Activated effector memory CD4-positive, alpha-beta T cell treated with Interleukin-2 at 50 U/mL for 16 hours (primary cell): ENCODE measurements around the gene CLEC2L.
"Not testable (repeated sequence)": the region's sequence is repeated elsewhere in the genome, so short reads cannot be mapped to it uniquely, and the experiment has no call there.

Source experiments
- DNase-seq: peaks from one replicate; pipeline ENCODE4 v3.0.0-alpha.2; 2020

Gene CLEC2L

DNA sequence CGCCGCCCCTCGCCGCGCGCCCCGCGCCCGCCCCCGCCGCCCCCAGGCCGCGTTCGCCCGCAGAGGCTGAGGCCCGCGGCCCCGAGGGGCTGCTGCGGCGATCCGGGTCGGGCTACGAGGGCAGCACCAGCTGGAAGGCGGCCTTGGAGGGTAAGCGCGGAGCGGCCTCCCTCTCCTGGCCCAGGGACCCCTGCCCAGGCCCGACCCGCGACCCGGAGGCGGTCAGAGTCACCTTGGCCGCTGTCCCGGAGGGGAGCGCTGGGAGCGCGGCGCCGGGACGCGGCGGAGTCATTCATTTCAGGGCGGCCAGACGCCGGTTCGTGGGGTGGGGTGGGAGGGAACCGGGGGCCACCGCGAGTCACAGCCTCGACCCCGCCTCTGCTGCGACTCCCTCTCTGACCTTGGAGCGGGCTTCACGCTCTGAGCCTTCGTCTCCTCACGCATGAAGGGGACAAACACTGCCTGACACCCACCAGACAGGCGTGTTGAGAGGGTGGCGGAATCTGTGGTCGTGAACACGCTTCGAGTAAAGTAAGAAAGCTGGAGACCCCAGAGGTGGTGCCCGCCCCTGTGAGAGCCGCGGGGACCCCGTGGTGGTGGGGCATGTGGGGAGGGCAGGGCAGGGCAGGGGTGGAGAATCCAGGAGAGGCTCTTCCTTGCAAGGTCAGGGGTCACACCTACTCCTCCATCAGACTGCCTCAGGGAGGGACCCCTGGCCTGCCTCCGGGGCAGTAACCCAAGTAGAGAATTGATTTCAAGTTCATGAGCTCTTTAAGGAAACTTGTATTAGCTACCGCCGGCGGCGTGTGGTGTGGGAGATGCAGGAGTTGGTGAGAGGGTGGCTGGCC lies 707 bp downstream of the CLEC2L start:
- DNase-seq: no peak

DNA sequence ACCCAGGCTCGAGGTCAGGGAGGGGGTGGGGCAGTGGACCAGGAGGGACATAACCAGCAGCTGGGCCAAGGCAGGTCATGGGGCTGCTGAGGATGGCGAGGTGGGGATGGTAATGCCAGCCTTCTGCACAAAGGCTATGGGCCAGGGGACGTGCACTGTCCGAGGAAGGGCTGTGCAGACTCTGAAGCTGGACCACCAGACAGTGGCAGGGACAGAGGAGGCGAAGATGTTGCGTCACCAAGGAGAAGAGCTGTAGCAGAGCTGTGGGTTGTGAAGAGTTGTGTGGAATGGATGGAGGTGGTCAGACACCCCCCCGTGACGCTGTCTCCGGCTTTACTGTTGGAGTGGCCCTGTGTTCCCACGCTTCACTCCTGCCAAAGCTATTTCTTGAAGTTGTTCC lies 1.8 kb downstream of the CLEC2L start:
- no peak for DNase-seq

- DNase-seq: no peak
Observed at GRCh38 chr7:139525750-139526149, 2.3 kb downstream of the CLEC2L start.

DNA sequence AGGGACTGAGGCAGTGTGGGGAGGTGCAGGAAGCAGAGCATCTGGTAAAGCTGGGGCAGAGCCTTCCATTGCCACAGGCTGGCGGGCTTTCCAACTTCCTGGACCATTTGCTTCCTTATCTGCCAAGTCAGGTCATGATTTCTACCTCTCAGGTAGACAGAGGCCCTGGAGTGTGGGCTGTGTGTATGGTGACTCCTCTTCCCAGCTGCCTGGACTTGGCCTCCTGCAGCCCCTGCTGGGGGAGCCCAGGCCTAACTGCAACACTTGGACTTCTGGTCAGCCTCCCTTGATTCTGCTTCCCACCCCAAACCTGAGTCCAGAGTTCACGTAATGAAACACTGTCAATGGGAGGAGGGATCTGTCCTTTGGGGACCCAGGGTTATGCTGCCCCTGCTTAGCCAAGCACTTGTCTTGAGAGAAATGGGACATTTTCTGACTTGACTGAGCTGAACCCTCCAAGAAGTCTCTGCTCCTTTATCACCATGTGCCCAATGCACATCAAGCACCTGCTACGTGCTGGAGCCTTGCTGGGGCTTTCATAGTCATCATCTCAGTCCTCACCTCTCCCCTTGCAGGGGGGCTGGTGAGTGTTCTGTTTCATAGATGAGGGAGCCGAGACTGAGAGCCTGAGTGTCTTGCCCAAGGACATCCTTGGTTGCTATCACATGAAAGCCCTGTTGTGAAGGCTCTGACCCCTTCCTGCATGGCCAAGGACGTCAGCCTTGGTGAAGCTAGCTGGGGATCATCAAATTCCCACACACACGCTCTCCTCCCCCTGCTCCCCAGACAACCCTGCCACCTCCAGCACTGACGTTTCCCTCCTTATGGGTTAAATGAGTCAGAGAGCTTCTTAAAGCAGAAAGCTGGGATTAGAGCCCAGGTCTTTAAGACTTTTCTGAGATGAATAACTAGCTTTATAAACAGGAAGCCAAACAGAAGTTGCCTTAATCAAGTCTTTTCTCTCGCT lies 3.4 kb downstream of the CLEC2L start:
- DNase-seq: no peak

DNA sequence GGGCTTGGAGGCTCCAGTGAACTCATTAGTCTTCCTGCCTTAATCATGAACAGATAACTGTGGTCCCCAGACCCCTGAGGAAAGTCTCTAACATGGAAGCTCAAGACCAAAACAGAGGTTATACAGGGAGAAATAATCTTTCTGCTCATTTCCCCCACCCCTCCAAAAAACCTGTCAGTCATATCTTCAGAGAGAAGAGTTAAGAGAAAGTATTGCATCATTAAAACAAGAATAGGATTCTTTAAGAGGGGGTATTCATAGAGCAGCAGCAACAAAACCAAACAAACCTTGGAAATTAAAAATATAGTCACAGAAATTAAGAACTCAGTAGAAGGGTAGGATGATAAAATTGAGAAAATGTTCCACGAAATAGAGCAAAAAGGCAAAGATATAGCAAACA lies 7.6 kb downstream of the CLEC2L start:
- no peak for DNase-seq

DNA sequence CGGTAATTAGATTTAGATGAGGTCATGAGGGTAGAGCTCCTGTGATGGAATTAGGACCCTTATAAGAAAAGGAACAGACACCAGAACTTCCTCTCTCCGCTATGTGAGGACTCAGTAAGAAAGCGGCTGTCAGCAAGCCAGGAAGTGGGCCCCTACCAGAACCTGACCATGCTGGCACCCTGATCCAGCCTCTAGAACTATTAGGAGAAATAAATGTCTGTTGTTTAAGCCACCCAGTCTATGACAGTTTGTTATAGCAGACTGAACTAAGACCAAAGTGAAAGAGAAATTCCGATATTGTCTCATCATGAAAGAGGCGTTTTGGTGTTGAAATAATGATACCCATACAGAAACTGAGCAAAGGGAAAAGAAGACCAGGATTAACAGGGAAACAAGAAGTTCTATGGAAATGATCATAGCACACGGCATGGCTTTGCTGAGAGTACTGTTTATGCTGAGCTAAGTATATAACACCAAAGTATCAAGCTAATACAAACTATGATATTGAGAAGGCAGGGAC lies 9.2 kb downstream of the CLEC2L start:
- no peak for DNase-seq

DNA sequence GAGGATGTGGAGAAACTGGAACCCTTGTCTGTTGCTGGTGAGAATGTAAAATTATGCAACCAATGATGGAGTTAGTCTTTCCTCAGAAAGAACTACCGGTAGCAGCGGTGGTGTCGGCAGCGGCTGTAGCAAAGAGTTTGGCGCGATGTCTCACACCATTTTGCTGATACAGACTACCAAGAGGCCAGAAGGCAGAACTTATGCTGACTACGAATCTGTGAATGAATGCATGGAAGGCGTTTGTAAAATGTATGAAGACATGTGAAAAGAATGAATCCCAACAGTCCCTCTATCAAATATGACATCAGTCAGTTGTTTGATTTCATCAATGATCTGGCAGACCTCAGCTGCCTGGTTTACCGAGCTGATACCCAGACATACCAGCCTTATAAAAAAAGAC lies 10.6 kb downstream of the CLEC2L start:
- DNase-seq: no peak

GRCh38 chr7:139534966-139535651 lies 11.6 kb downstream of the CLEC2L start:
- DNase-seq: no peak

DNA sequence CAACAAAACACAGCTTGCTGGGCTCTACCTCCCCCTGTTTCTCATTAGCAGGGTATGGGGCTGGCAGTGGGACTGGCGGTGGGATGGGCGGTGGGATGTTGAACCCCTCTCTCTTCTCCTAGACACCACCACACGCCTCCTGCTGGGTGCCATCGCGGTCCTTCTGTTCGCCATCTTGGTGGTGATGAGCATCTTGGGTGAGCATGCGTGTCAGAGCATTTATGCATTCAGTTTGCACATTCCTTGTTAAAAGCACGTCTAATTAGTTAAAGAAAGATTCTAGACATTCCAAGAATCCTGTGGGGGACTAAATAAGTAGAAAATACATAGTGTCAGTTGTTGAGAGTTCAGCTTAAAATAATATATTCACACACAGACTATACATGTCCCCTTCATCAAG lies 12.7 kb downstream of the CLEC2L start:
- no peak for DNase-seq

- DNase-seq: no peak
Observed at GRCh38 chr7:139538881-139539635, 15.6 kb downstream of the CLEC2L start.

GRCh38 chr7:139540203-139540602 lies 16.7 kb downstream of the CLEC2L start:
- DNase-seq: no peak

DNA sequence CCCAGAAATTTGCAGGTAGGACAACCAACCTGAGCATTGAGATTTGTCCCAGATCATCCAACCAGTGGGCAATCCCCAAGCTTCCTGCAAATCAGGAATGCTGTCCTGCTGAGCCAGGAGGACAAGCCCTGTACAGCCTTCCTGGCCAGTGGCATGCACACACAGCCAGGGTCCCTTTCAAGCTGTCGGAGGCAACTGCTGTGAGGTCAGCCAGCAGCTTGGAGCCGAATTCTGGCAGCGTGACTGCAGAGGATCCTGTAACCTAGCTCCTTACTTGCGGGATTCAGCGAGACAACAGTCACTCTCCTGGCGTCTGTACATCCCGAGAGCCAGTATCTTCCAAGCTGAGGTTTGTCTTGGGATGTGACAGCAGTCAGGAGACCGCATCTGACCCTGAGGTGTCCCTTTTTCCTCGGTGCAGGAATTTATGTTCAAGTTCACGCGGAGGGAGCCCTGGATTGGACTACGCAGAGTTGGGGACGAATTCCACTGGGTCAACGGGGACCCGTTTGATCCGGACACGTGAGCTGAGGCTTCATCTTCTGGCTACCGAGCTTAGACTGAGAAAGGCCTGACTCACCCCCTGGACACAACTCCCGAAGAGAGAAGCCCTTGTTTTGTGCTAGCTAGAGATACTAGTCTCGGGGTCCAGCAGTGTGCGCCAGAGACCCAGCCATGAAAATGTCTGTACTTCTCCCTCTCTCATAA lies 18.3 kb downstream of the CLEC2L start:
- DNase-seq: no peak

DNA sequence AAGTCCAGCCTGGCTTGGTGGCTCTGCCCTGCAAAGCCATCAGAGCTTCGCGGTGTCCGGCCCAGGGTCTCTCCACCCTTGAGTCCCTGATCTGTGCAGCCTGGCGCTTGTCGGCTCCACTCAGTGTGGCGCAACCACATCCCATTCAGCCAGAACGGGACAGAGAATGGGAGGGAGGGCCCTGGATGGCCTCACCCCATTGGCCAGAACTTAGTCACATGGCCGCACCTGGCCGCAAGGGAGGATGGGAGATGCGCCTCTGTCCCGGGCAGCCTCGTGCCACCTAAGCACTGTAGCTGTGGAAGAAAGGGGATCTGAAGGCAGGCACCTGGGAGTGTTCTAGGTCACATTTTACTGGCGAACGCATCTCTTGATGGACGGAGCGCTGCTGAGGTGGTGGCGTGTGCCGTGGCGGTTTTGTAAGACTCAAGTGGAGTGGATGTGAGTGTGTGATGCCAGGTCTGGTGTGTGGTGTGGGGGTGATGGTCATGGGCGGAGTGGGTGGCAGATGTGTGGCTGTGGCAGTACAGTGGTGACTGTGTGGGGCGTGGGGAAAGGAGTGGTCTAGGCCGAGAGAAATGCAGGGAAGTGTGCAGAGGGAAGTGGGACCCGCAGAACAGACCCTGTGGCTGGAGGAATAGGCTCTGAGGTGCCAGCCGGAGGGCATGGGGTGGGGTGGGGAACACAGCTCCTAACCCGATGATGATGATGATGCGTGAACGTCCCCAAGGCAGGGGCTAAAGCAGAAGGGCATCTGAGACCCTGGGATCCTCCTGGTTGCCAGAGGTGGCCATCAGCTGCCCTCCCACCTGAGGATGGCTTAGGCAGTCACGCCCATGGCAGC lies 19.0 kb downstream of the CLEC2L start:
- no peak for DNase-seq

- no peak for DNase-seq
Observed at GRCh38 chr7:139543801-139544603, 20.5 kb downstream of the CLEC2L start.

DNA sequence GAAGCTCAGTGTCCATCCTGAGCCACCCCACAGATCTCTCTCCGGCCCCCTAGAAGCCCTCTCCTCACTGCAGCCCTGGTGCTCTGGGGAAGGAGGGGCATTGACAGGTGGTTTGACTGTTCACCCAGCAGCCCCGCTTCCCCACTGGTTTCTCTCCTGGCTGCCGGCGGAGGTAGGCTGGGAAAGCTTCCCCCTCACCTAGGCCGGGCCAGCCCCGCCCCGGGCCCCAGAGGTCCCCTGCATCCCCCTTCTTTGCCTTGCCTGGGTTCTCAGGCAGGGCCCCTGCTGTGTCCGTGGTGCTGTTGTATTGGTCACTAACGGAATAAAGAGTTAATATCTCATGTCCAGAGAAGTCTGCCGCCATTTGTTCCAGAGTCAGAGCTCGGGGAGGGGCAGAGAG lies 21.2 kb downstream of the CLEC2L start:
- DNase-seq: no peak

DNA sequence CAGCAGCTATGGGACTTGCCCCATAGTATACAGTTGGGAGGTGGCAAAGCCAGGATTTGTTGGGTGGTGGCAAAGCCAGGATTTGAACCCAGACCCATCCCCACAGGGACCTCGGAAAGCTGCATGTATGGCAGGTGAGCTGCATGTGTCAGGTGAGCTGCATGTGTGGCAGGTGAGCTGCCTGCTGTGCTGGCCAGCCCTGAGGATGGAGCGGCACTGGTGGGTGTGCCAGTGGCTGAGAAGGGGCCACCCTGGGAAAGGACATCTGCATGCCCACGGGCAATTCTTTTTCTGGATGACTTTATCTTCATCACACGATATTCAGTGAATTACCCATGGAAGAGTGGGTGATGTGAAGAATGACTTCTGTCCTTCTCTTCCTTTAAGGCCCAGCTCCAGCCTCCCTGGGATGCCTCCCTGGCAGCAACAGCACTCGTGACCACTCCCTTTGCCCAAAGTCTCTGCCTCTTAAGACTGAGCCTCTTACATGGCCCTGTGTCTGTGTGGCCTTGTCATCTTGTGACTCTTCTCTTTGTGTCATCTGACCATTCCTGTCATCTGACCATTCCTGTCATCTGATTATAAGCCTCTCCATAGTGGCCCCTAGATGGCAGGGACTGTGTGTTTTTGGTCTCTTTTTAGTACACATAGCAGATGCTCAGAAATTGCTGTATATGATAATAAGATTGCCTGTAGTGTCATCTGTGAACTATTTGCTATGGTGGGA lies 25.0 kb downstream of the CLEC2L start:
- no peak for DNase-seq

- not testable (repeated sequence) for DNase-seq
Observed at GRCh38 chr7:139553991-139554700, 30.7 kb downstream of the CLEC2L start.

- no peak for DNase-seq
Observed at GRCh38 chr7:139557857-139558581, 34.5 kb downstream of the CLEC2L start.
